ACC112 (cell line): Measurements from ENCODE around the gene E2F2.
A peak's percentile ranks its signal among the peaks of the same experiment; 100 is the strongest.

Experiments
- H2AFZ ChIP-seq: fragments of 200-600 bp; sonication (generic); one replicate; pipeline ENCODE4 v1.6.0; 2017; ENCODE audit warnings: antibody characterized with exemption, low read length; ENCODE audit not compliant: unreplicated experiment
- H3K27ac ChIP-seq: fragments of 200-600 bp; sonication (generic); 2 replicates; pipeline ENCODE4 v1.5.1; 2014; ENCODE audit warnings: low read depth, mild to moderate bottlenecking, antibody characterized with exemption, low read length, moderate library complexity
- H3K27me3 ChIP-seq: fragments of 200-600 bp; sonication (generic); 2 replicates; pipeline ENCODE4 v1.6.1; 2014; ENCODE audit warnings: mild to moderate bottlenecking, antibody characterized with exemption, low read length, moderate library complexity, mixed read lengths; ENCODE audit not compliant: insufficient read depth
- H3K36me3 ChIP-seq: fragments of 200-600 bp; sonication (generic); 2 replicates; pipeline ENCODE4 v1.6.1; 2016; ENCODE audit warnings: mild to moderate bottlenecking, antibody characterized with exemption, low read length, moderate library complexity, mixed read lengths; ENCODE audit not compliant: insufficient read depth
- H3K4me1 ChIP-seq: fragments of 200-600 bp; sonication (generic); one replicate; pipeline ENCODE4 v1.6.1; 2016; ENCODE audit warnings: low read length, mixed read lengths; ENCODE audit not compliant: insufficient read depth, unreplicated experiment, control insufficient read depth
- H3K4me3 ChIP-seq: fragments of 200-600 bp; sonication (generic); 2 replicates; pipeline ENCODE4 v1.5.1; 2014; ENCODE audit warnings: mild to moderate bottlenecking, low read depth, low read length
- H3K79me2 ChIP-seq: fragments of 200-600 bp; sonication (generic); one replicate; pipeline ENCODE4 v1.6.0; 2016; ENCODE audit warnings: low read length; ENCODE audit not compliant: control insufficient read depth, unreplicated experiment, insufficient read depth

Gene E2F2, protein sequence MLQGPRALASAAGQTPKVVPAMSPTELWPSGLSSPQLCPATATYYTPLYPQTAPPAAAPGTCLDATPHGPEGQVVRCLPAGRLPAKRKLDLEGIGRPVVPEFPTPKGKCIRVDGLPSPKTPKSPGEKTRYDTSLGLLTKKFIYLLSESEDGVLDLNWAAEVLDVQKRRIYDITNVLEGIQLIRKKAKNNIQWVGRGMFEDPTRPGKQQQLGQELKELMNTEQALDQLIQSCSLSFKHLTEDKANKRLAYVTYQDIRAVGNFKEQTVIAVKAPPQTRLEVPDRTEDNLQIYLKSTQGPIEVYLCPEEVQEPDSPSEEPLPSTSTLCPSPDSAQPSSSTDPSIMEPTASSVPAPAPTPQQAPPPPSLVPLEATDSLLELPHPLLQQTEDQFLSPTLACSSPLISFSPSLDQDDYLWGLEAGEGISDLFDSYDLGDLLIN

DNA sequence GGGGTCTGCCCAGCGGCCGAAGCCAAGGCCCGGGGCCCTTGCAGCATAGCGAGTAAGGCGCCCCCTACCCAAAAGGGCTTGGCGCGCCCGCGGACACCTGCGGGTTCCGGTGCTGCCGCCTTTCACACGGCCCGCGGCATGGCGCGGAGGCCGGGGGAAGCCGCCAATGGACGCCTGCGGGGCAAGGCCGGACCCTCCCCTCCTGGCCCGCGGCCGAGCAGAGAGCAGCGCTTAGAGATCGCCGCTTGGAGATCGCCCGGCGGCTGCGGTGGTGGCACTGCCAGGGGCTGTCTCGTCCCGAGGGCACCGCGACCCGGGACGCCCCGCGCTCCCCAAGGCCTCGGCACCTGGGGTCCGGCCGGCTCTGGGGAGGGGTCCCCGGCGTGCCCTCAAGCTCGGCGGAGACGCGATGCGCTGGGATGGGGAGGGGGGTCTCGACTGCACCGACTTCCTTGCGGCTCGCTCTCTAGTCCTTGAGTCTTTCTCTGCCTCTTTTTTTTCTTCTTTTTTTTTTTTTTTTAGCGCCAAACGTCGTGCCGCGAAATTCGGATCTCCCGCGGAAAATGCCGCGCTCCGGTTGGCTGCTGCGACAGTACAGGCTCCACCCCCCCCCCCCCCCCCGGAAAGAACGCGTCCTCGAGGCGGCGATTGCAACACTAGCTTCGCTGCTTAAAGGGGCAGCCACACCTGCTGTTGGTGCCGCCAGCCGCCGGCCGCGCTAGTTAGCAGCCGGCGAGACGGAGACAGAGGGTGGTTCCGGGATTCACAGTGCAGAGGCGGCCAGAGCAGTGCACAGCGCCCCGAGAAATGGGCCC is at the start of gene E2F2:
TSS of gene E2F2 (minus strand) at position 487 of the 815 bp plus-strand sequence. CDS start at position 47, 440 bp downstream.
- peaks cover 20% of the 10 kb centered on the region for H3K4me1 ChIP-seq
- no peaks in the 10 kb centered on the region for H3K27me3 ChIP-seq
- H3K4me3 ChIP-seq: peak within 1 kb of the TSS; percentile 81
- H3K27ac ChIP-seq: no peak within 1 kb of the TSS
- peak within 1 kb of the TSS; percentile 61 for H2AFZ ChIP-seq
- H3K79me2 ChIP-seq: no peaks in the 10 kb centered on the region
- no peaks in the 10 kb centered on the region for H3K36me3 ChIP-seq

DNA sequence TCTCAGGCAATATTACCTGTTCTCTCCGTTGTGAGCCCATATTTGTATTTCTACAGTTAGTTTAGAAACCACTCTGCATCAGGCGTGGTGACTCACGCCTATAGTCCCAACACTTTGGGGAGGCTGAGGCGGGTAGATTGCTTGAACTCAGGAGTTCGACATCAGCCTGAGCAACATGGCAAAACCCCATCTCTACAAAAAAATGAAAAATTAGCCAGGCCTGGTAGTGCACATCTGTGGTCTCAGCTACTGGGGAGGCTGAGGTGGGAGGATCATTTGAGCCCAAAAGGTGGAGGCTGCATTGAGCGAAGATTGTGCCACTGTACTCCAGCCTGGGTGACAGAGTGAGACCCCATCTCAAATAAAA is 47.9 kb upstream of the E2F2 start:
- Histone ChIP-seq H2AFZ (no peak overlapping the region), H3K36me3 (no peaks in the 10 kb centered on the region), H3K79me2 (no peaks in the 10 kb centered on the region), H3K27me3 (no peaks in the 10 kb centered on the region), H3K27ac (peak overlapping the region; percentile 93), H3K4me1 (peaks cover 35% of the 10 kb centered on the region), H3K4me3 (no peak overlapping the region)

DNA sequence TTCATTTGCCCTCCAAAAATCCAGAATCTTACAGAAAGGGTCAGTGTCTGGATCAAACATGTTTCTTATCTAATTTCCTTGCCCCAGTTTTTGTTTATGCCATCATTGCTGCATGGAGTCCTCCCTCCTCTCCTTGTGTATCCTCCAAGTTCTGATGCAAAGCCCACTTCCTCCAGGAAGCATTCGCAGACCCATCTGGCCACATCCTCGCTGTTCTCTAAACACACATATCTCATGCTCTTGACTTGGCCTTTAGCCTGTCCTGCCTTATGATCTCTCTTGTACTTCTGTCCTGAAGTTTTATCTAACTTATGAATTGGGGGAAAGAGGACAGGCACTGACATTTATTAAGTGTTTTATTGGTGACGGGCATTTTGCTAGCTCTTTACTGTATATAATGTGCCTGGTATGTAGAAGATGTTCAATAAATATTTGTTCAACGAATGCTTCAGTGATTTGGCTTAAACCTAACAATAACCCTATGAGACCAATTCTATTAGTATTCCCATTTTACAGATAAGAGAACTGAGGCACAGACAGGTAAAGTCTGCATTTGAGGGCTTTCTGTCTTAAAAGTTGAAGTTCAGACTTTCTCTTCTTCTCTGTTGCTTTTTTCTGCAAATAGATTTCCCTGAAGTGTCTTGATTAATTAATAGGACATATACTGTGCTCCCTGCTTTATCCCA is 47.4 kb upstream of the E2F2 start:
- Histone ChIP-seq H3K27me3 (no peaks in the 10 kb centered on the region), H3K36me3 (no peaks in the 10 kb centered on the region), H3K4me3 (no peak overlapping the region; the same call in 1 of the 2 replicates), H2AFZ (no peak overlapping the region), H3K4me1 (peaks cover 35% of the 10 kb centered on the region), H3K27ac (peak overlapping the region; percentile 93), H3K79me2 (no peaks in the 10 kb centered on the region)

DNA sequence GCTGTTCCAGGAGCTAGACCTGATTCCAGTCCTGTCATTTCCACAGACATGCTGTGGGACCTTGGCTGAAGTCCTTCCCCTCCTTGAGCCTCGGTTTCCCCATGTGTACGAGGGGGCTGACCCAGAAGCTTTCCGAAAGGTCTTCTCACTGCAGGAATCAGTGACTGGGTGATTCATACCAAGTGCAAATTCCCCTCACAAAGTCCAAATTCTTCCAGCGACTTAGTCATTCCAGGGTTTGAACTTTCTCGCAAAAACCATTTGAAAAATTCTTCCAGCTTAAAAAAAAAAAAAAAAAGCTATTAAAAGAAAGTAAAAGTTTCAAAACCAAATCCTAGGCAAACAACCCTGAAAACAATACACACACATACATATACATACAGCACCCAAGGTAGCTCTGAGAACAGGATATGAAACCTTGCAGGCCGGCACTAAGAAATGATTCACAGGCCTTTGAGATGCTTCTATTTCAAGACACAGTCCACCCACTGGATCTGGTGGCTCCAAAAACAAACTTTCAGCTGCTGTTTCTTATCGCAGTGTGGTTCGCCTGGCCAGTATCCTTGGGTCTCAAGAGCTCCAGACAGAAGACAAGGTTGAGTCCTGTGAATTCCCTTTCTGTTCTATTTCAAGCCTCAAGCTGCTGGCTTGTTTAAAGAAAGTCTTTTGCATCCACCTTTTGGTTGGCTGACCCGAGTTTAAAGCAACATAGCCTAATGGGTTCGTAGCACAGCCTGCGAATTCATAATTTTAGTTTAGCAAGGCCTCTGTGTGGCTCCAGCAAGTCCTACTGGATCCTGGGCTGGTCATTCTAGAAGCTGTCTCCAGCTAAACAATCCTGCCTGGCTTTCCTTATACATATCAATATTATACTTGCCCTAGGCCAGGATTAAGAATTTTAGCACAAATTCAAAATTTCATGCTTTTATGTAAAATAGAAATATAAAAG is 46.3 kb upstream of the E2F2 start:
- peak overlapping the region; percentile 93 for H3K27ac ChIP-seq
- H3K36me3 ChIP-seq: no peaks in the 10 kb centered on the region
- peak overlapping the region; percentile 28 for H3K4me3 ChIP-seq
- H3K4me1 ChIP-seq: peaks cover 35% of the 10 kb centered on the region
- H3K27me3 ChIP-seq: no peaks in the 10 kb centered on the region
- H3K79me2 ChIP-seq: no peaks in the 10 kb centered on the region
- peak overlapping the region; percentile 57 for H2AFZ ChIP-seq

DNA sequence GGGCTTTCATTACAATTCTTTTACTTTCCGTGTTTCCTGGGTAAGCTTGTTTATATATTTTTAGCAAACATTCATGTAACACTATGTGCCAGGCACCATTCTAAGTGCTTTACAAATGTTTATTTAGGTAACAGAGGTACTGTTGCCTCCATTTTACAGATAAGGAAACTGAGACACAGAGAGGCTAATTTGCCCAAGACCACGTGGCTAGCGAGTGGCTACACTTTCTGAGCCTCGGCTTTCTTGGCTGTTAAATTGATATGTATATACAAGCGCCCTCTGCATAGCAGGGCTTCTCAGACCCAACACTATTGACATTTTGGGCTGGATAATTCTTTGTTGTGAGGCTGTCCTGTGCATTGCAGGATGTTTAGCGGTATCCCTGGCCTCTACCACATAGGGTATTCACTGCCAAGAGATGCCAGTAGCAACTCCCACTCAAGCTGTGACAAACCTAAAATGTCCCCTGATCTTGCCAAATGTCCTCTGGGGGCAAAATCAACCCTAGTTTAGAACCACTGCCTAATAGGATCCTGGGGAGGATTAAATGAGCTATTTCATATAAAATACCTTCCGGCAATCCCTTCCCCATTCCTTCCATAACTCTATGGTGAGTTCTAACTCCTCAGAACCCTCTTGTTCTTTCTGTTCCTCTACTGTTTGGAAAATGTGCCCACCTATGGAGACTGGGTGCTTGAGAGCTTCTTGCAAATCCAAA is 45.5 kb upstream of the E2F2 start:
- Histone ChIP-seq H3K4me3 (peak overlapping the region; percentile 28), H3K27ac (peak overlapping the region; percentile 93), H3K27me3 (no peaks in the 10 kb centered on the region), H3K79me2 (no peaks in the 10 kb centered on the region), H3K4me1 (peaks cover 35% of the 10 kb centered on the region), H3K36me3 (no peaks in the 10 kb centered on the region), H2AFZ (peak overlapping the region; percentile 57)

DNA sequence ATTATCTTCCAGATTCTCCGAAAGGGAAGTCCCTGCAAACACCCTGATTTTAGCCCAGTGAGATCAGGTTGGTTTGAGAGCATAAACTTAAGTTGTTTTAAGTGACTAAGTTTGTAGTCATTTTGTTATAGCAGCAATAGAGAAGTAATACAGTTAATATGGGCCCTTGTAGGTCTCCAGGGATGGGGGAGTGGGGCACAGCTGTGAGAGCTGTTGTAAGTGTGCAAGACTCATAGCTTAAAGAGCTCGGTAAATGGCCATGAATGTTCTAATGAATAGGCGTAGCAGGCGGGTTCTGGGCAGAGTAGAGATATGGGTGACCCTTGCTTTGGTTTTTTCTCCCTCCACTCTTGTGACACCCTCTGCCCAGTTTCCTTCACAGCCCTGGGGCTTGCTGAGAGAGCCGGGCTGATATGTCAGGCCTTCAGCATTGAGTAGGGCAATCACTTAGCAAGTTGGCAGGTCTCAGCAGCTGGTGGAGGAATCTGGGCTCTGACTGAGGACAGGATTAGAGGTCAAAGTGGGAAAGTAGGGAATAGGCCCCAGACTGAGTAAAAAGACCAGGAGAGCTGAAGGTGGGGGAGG is 44.3 kb upstream of the E2F2 start:
- H2AFZ ChIP-seq: no peak overlapping the region
- peak overlapping the region; percentile 93 for H3K27ac ChIP-seq
- H3K27me3 ChIP-seq: no peaks in the 10 kb centered on the region
- H3K4me3 ChIP-seq: no peak overlapping the region
- H3K36me3 ChIP-seq: no peaks in the 10 kb centered on the region
- H3K4me1 ChIP-seq: peaks cover 35% of the 10 kb centered on the region
- no peaks in the 10 kb centered on the region for H3K79me2 ChIP-seq

DNA sequence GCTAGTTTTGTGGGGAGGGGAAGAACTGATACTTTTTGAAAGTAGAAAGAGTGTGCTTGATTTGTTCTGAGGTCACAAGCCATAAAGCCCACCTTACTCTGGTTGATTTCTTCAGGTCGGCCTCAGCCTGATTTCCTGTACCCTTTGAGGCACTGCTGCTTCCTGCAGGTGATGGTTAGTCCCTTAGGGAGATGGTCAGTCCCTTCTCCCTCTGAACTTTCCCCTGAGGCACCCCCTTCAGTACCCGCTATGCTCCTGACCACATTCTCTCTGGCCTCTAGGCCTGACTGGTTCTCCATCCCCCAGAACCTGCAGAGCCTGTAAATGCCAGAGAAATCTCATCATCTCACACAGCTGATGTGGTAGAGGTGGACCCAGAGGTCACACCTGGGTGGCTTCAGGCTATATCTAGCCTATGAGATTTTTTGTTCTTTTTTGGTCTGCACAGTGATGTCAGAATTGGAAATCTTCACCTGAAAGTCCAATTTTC is 43.3 kb upstream of the E2F2 start:
- peaks cover 35% of the 10 kb centered on the region for H3K4me1 ChIP-seq
- no peaks in the 10 kb centered on the region for H3K36me3 ChIP-seq
- H3K4me3 ChIP-seq: no peak overlapping the region
- no peak overlapping the region for H3K27ac ChIP-seq
- H3K27me3 ChIP-seq: no peaks in the 10 kb centered on the region
- no peak overlapping the region for H2AFZ ChIP-seq
- no peaks in the 10 kb centered on the region for H3K79me2 ChIP-seq

DNA sequence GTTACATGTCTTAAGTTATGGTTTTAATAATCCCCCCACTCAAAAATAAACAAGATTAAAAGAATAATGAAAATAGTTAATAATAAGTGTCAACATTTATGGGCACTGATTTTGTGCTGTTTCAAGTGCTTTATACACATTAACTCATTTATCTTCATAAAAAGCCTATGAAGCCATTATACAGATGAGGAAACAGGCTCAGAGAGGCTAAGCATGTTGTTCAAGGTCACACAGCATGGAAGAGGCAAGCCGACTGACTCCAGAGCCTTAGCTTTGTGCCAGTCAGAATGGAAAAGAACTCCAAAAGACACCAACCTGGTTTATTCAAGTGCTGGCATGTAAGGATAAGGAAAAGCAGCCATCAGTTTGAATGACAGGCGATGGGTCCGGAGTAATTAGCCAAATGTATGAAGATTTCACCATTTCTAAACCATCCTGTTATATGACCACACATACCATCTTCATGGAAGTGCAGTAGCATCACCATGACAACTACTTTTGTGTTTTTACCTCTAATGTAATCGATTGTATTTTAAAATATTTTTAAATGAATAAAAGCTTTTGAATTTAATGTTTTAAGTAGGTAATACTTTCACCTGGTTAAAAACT is 42.6 kb upstream of the E2F2 start:
- no peak overlapping the region for H2AFZ ChIP-seq
- no peaks in the 10 kb centered on the region for H3K27me3 ChIP-seq
- H3K4me1 ChIP-seq: peaks cover 37% of the 10 kb centered on the region
- no peak overlapping the region for H3K4me3 ChIP-seq
- no peaks in the 10 kb centered on the region for H3K79me2 ChIP-seq
- H3K27ac ChIP-seq: no peak overlapping the region
- H3K36me3 ChIP-seq: no peaks in the 10 kb centered on the region

DNA sequence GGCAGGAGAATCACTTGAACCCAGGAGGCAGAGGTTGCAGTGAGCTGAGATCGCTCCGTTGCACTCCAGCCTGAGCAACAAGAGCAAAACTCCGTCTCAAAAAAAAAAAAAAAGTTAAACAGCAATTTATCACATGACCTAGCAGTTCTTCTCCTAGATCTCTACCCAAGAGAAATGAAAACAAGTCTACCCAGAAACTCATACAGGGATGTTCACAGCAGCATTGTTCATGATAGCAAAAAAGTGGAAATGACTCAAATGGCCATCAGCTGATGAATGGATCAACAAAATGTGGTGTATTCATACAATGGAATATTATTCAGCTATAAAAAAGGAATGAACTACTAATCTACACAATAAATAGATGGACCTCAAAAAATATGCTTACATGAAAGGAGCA is 40.4 kb upstream of the E2F2 start:
- Histone ChIP-seq H3K27me3 (no peaks in the 10 kb centered on the region), H3K4me1 (peaks cover 18% of the 10 kb centered on the region)

More for the DNA sequence above, 40.4 kb upstream of the E2F2 start:
- Histone ChIP-seq H3K4me3 (no peak overlapping the region), H2AFZ (no peak overlapping the region), H3K79me2 (no peaks in the 10 kb centered on the region), H3K36me3 (no peaks in the 10 kb centered on the region), H3K27ac (no peak overlapping the region)
